GM12891 (cell line): ENCODE data around the gene COG7.

Experiments
- POLR2A ChIP-seq: IDR thresholded peaks from 2 replicates; pipeline ENCODE4 v1.6.1; 2011; ENCODE audit warnings: low read depth, low read length, control low read depth
- POLR2AphosphoS5 ChIP-seq: IDR thresholded peaks from 2 replicates; pipeline ENCODE4 v1.6.1; 2011; ENCODE audit warnings: low read depth, low read length, control low read depth
- POU2F2 ChIP-seq: IDR thresholded peaks from 2 replicates; pipeline ENCODE4 v1.6.1; 2011; ENCODE audit warnings: low read depth, mild to moderate bottlenecking, control low read depth, low read length, moderate library complexity
- SPI1 ChIP-seq: IDR thresholded peaks from 2 replicates; pipeline ENCODE4 v1.6.1; 2011; ENCODE audit warnings: low read depth, low read length, control low read depth
- TAF1 ChIP-seq: IDR thresholded peaks from 2 replicates; pipeline ENCODE4 v1.6.1; 2011; ENCODE audit warnings: low read depth, low read length, control low read depth

GRCh38 chr16:23414731-23415130 is 38.3 kb downstream of the COG7 start:
- TF ChIP-seq TAF1 = no peak
- no peak for TF ChIP-seq POLR2AphosphoS5
- TF ChIP-seq POLR2A = no peak
- TF ChIP-seq SPI1 = no peak
- no peak for TF ChIP-seq POU2F2
